ENCODE results near the gene SYT1.

GRCh38 chr12:79375050-79375449 lies 510.5 kb downstream of the SYT1 start:
- no peak for TF ChIP-seq POLR2AphosphoS5 (IDR thresholded peaks at IDR 0.05)
- TF ChIP-seq CTCF (IDR thresholded peaks at IDR 0.05) = no peak
- no peak for TF ChIP-seq EP300 (IDR thresholded peaks at IDR 0.05)
